LHCN-M2 (cell line): ENCODE data around the gene ALKBH2. TPM values are rescaled to one million over a fixed set of nuclear protein-coding genes. Genes with fewer than 3 reads are reported as not detected.
A peak's percentile ranks its signal among the peaks of the same experiment; 100 is the strongest.

Experiments used
- DNase-seq: peaks from one replicate; pipeline ENCODE4 v3.0.0-alpha.2; 2012; ENCODE audit warnings: low read depth
- polyA plus RNA-seq: library from polyadenylated mRNA; unstranded; fragments of >200 nt; gene quantifications from one replicate; pipeline ENCODE4 v1.2.1, GENCODE V29; 2012; ENCODE audit warnings: missing spikeins
- total RNA-seq: library from RNA; depleted of rRNA; stranded (reverse); fragments of >200 nt; gene quantifications from 2 replicates; pipeline ENCODE4 v1.2.3, GENCODE V29; 2014; rRNA removed

The ALKBH2 gene
- 7.5 and 14.8 TPM in 2 replicates for total RNA-seq
- 14.7 TPM for polyA plus RNA-seq

- peak; percentile 86 for DNase-seq
Observed at GRCh38 chr12:109093022-109093918, at the start of gene ALKBH2. Gene ALKBH2, minus strand, starts transcription at chr12:109093472. Its CDS starts 686 bp downstream, at chr12:109092786.

GRCh38 chr12:109140560-109140959 is 47.3 kb upstream of the ALKBH2 start:
- no peak for DNase-seq

- DNase-seq = no peak
Observed at GRCh38 chr12:109139791-109140190, 46.5 kb upstream of the ALKBH2 start.

- DNase-seq = no peak
Observed at GRCh38 chr12:109139360-109139759, 46.1 kb upstream of the ALKBH2 start.

- no peak for DNase-seq
Observed at GRCh38 chr12:109137055-109137454, 43.8 kb upstream of the ALKBH2 start.

- DNase-seq = peak; percentile 65
Observed at GRCh38 chr12:109134186-109134917, 41.1 kb upstream of the ALKBH2 start.

GRCh38 chr12:109131154-109132050 is 38.1 kb upstream of the ALKBH2 start:
- DNase-seq = peak; percentile 86

- DNase-seq = peak; percentile 51
Observed at GRCh38 chr12:109130297-109131153, 37.3 kb upstream of the ALKBH2 start.

- no peak for DNase-seq
Observed at GRCh38 chr12:109127533-109128242, 34.4 kb upstream of the ALKBH2 start.

GRCh38 chr12:109126784-109127183 is 33.5 kb upstream of the ALKBH2 start:
- no peak for DNase-seq

GRCh38 chr12:109125791-109126190 is 32.5 kb upstream of the ALKBH2 start:
- no peak for DNase-seq

GRCh38 chr12:109124878-109125648 is 31.8 kb upstream of the ALKBH2 start:
- no peak for DNase-seq

- DNase-seq = no peak
Observed at GRCh38 chr12:109121346-109121880, 28.1 kb upstream of the ALKBH2 start.

GRCh38 chr12:109120557-109120956 is 27.3 kb upstream of the ALKBH2 start:
- DNase-seq = no peak

- DNase-seq = no peak
Observed at GRCh38 chr12:109120095-109120494, 26.8 kb upstream of the ALKBH2 start.

GRCh38 chr12:109116611-109116949 is 23.3 kb upstream of the ALKBH2 start:
- no peak for DNase-seq

GRCh38 chr12:109115758-109116610 is 22.7 kb upstream of the ALKBH2 start, which contains the start of gene ACACB:
Gene ACACB, plus strand, starts transcription at chr12:109116587. Its CDS starts 22,819 bp downstream, at chr12:109139406.
- DNase-seq = no peak

- DNase-seq = no peak
Observed at GRCh38 chr12:109115404-109115757, 22.1 kb upstream of the ALKBH2 start.
